Heart left ventricle (tissue), 16 donors: ENCODE data around the gene TBC1D3B. TPM values are rescaled to one million over a fixed set of nuclear protein-coding genes. Genes with fewer than 3 reads are reported as not detected.

Experiments used
- ATAC-seq, 4 donors: fragments of 200-7000 bp; cut with Tn5 transposase; one replicate each; pipeline ENCODE4 v1.9.1; 2020 to 2022; ENCODE audit warnings: moderate library complexity in 4 of 4, mild to moderate bottlenecking in 3 of 4, moderate number of reproducible peaks in 1 of 4
- DNase-seq, 5 donors: peaks; one replicate each; pipeline ENCODE4 v3.0.0-alpha.2; 2020
- H3K27ac ChIP-seq, 12 donors: fragments of 200-600 bp; sonication (generic) in 4 of 12; one replicate each; pipeline versions ENCODE4 v1.5.0 to v1.8.0; 2016 to 2022; ENCODE audit warnings: mild to moderate bottlenecking in 2 of 12
- H3K27me3 ChIP-seq, 9 donors: fragments of 200-600 bp; sonication (generic) in 2 of 9; one replicate each; pipeline versions ENCODE4 v1.5.1 to v1.8.0; 2016 to 2022; ENCODE audit warnings: mild to moderate bottlenecking in 3 of 9
- H3K36me3 ChIP-seq, 9 donors: fragments of 200-600 bp; sonication (generic) in 2 of 9; one replicate each; pipeline versions ENCODE4 v1.5.0 to v1.8.0; 2018 to 2022; ENCODE audit warnings: mild to moderate bottlenecking in 2 of 9
- H3K4me1 ChIP-seq, 12 donors: fragments of 200-600 bp; sonication (generic) in 4 of 12; one replicate each; pipeline versions ENCODE4 v1.5.0 to v1.8.0; 2016 to 2022; ENCODE audit warnings: mild to moderate bottlenecking in 3 of 12
- H3K4me3 ChIP-seq, 12 donors: fragments of 200-600 bp; sonication (generic) in 4 of 12; one replicate each; pipeline versions ENCODE4 v1.5.0 to v1.8.0; 2017 to 2022; ENCODE audit warnings: mild to moderate bottlenecking in 9 of 12, moderate library complexity in 4 of 12
- H3K9me3 ChIP-seq, 12 donors: fragments of 200-600 bp; sonication (generic) in 4 of 12; one replicate each; pipeline versions ENCODE4 v1.5.0 to v1.8.0; 2016 to 2022; ENCODE audit warnings: mild to moderate bottlenecking in 1 of 12
- POLR2A ChIP-seq, 2 donors: fragments of 450-650 bp; IDR thresholded peaks; one replicate each; pipeline ENCODE4 v1.6.1; 2017; ENCODE audit warnings: antibody characterized with exemption in 2 of 2, mild to moderate bottlenecking in 2 of 2, moderate library complexity in 2 of 2
- WGBS, 4 donors: extraction: QIAGEN DNeasy Blood & Tissue Kit in 2 of 4; methylation state at CpG; one replicate each; pipeline versions ENCODE4 v1.1.5 to v1.1.7; 2013 to 2018; 5-methylcytosine and 5-hydroxymethylcytosine counted together
- intact Hi-C, 10 donors: fragments of 100-400 bp; cut with DNase I; formaldehyde crosslinking; loops; one replicate each; pipeline versions ENCODE4 v1.11.1 to v1.14.2; 2022
- polyA plus RNA-seq, 2 donors: library from polyadenylated mRNA; stranded (reverse); fragments of 200-250 nt; gene quantifications; one replicate each; pipeline ENCODE4 v1.2.3, GENCODE V29; 2013
- total RNA-seq, 9 donors: library from RNA; depleted of rRNA in 2 of 9; stranded (reverse); fragments of >200 nt in 2 of 9; fragmentation: NEBNext Ultra II Directional in 3 of 9; extraction: Animal tissue kit (Norgen Biotek cat#: 25700) in 3 of 9; gene quantifications; one replicate each; pipeline versions ENCODE4 v1.1.0 to v1.2.4, GENCODE V29; 2016 to 2023
- TF ChIP-seq, protein P1 (sequence below), 12 donors: fragments of 200-600 bp; sonication (generic) in 4 of 12; IDR thresholded peaks; one replicate each; pipeline versions ENCODE4 v1.5.0 to v1.8.0; 2018 to 2022; ENCODE audit warnings: antibody characterized with exemption in 12 of 12, mild to moderate bottlenecking in 5 of 12
- donor health status: ischemic (EF 13 %, LVEDD 7.1; RV severe dilation, severe dysfunction).
- donor health status: healthy with polysubstance abuse.
- donor health status: DM: no; HTN: yes; CAD: no.
- donor health status: DM: no; HTN: no; CAD: no.
- donor health status: ischemic (EF 25% LVEDD 6.9; RV normal size, moderate dysfunction).
- donor health status: ischemic (EF 25% LVEDD 5.7; RV mildly dilated, moderate dysfunction).
- donor health status: healthy.
- donor health status: DM: yes; HTN: yes; CAD: no.
- donor health status: ischemic (EF 35%, LVEDD 5.7; RV mildly dilated, moderate dysfunction).
- donor health status: nonischemic (EF 11% LVEDD 7.7; RV severe dilation, severe dysfunction).
- donor health status: DM: yes; HTN: yes; CAD: no.
- donor health status: PGD.
- donor health status: ischemic (EF 29% LVEDD 5.4; RV normal size, mild dysfunction).
- donor health status: nonischemic (EF 23%, LVEDD 6.1; RV moderate dilation, normal function).

Gene TBC1D3B
- total and polyA plus RNA-seq, 11 donors = 0.62 to 3.3 (median 1.4) TPM; not detected in 1

DNA sequence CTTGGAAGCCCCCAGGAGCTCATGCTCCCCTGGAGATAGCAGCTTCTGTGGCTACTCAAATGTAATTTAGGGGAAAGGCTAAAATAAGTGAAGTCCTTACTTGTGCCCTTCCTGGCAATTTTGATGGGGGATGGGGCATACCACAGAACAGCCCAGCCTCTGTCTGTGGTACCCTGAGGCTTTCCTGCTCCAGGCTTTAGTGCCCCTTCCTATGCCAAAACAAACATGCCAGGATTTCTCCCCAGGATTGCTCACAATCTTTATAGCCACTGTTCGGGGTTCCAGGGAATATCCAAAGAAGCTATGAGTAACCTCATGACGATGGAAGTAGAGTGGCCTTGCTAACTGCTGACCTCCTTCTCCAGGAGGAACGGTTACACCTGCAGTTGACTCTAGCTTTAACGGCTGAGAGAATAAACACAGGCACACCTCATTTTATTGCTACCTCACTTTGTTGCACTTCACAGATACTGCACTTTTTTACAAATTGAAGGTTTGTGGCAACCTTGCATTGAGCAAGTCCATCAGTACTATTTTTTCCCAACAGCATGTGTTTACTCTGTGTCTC is 47.9 kb downstream of the TBC1D3B start:
- 86 to 89% (median 88%) methylated on average over 4 of the region's 4 CpGs for WGBS, 4 donors
- Histone ChIP-seq H3K4me1 (peaks cover 0 to 17% (median 0%) of the 10 kb centered on the region in 12 donors), H3K27me3 (peaks cover 0 to under 1% (median 0%) of the 10 kb centered on the region in 9 donors), H3K4me3 (no peak overlapping the region), H3K27ac (no peak overlapping the region), H3K9me3 (peaks cover 0 to 21% (median 11%) of the 10 kb centered on the region in 12 donors), H3K36me3 (no peaks in the 10 kb centered on the region)
- DNase-seq = no peak
- ATAC-seq = no peak
- TF ChIP-seq, protein P1, sequence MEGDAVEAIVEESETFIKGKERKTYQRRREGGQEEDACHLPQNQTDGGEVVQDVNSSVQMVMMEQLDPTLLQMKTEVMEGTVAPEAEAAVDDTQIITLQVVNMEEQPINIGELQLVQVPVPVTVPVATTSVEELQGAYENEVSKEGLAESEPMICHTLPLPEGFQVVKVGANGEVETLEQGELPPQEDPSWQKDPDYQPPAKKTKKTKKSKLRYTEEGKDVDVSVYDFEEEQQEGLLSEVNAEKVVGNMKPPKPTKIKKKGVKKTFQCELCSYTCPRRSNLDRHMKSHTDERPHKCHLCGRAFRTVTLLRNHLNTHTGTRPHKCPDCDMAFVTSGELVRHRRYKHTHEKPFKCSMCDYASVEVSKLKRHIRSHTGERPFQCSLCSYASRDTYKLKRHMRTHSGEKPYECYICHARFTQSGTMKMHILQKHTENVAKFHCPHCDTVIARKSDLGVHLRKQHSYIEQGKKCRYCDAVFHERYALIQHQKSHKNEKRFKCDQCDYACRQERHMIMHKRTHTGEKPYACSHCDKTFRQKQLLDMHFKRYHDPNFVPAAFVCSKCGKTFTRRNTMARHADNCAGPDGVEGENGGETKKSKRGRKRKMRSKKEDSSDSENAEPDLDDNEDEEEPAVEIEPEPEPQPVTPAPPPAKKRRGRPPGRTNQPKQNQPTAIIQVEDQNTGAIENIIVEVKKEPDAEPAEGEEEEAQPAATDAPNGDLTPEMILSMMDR (IDR thresholded peaks at IDR 0.05) = no peak
- TF ChIP-seq POLR2A (IDR thresholded peaks at IDR 0.05) = no peak
- intact Hi-C loops = loop anchor here in 1 of 10 donors (10.0 kb wide), 1 partner anchor 66 kb away; the partner anchor contains the start of genes CCL3L1 and CCL3L3

DNA sequence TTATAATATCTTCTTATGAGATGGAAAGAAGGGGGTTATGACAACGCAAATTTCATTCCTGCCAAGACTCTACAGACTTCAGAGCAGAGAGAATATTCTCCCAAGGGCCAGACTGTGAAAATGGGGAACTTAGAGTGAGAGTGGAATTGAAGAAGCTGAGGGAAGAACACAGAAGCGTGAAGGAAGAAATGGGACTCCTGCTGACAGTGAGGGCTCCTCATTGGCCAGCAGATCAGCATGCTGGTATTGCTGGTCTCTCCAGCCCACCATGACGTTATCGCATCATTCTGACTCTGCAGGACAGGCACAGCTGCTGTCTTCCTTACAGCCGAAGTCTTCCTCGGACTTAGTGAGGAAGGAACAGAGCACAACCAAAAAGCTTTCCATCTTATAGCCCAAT is 48.5 kb downstream of the TBC1D3B start:
- H3K36me3 ChIP-seq = no peaks in the 10 kb centered on the region
- H3K27ac ChIP-seq = no peak overlapping the region
- H3K27me3 ChIP-seq = no peaks in the 10 kb centered on the region
- TF ChIP-seq POLR2A (IDR thresholded peaks at IDR 0.05) = no peak
- TF ChIP-seq, protein P1 (IDR thresholded peaks at IDR 0.05) = no peak
- H3K4me3 ChIP-seq = no peak overlapping the region
- DNase-seq (no peak), ATAC-seq (no peak)
- H3K9me3 ChIP-seq = peaks cover 0 to 21% (median 11%) of the 10 kb centered on the region in 12 donors
- peaks cover 0 to 16% (median 0%) of the 10 kb centered on the region in 12 donors for H3K4me1 ChIP-seq
- intact Hi-C loops = loop anchor here in 1 of 10 donors (10.0 kb wide), 1 partner anchor 67 kb away; the partner anchor contains the start of genes CCL3L1 and CCL3L3
- 76 to 80% (median 78%) methylated on average over 6 of the region's 6 CpGs for WGBS, 4 donors

DNA sequence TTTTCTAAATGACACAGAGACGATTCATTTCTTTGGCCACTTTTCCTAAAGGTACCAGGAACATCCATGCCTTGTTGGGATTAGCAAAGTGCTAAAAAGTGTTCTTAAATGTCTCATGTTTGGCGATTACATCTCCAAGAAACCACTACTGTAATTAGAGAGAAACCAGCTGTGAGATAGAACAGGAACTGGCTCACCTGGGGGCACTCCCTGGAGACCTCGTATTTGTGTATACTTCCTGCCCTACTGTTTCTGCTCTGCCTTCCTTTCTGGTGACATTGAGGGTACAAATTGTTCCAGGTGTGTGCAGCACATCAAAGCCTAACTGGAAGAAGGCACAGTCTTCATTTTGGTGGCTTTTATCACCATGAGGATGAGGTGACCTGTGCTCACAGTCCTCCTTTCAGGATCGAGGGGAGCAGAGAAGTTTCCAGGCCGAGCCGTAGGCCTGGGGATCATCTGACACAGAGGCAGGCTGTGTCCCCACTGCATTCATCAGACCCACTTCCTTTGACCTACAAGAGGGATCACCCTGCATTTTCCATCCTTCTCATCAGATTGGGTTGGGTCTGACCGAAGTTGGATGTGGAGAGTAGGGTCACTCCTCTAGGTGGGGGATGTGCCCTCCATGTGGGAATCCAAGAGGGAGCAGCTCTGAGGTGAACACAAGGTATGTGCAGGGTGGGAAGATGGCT is 49.1 kb downstream of the TBC1D3B start:
- 82 to 91% (median 85%) methylated on average over 5 to 7 of the region's 7 CpGs for WGBS, 4 donors
- peaks cover 0 to 13% (median 0%) of the 10 kb centered on the region in 12 donors for H3K4me1 ChIP-seq

More for the DNA sequence above, 49.1 kb downstream of the TBC1D3B start:
- DNase-seq (no peak), ATAC-seq (no peak)
- intact Hi-C loops = loop anchor here in 1 of 10 donors (10.0 kb wide), 1 partner anchor 67 kb away; the partner anchor contains the start of genes CCL3L1 and CCL3L3
- Histone ChIP-seq H3K4me3 (no peak overlapping the region), H3K9me3 (peaks cover 0 to 21% (median 11%) of the 10 kb centered on the region in 12 donors), H3K27ac (no peak overlapping the region), H3K36me3 (no peaks in the 10 kb centered on the region), H3K27me3 (no peaks in the 10 kb centered on the region)
- TF ChIP-seq, protein P1 (IDR thresholded peaks at IDR 0.05) = no peak
- no peak for TF ChIP-seq POLR2A (IDR thresholded peaks at IDR 0.05)
